ENCODE data around the gene CARD10.
A peak's percentile ranks its signal among the peaks of the same experiment; 100 is the strongest.
"Not testable (repeated sequence)": the region's sequence is repeated elsewhere in the genome, so short reads cannot be mapped to it uniquely, and the experiment has no call there.

Gene CARD10

DNA sequence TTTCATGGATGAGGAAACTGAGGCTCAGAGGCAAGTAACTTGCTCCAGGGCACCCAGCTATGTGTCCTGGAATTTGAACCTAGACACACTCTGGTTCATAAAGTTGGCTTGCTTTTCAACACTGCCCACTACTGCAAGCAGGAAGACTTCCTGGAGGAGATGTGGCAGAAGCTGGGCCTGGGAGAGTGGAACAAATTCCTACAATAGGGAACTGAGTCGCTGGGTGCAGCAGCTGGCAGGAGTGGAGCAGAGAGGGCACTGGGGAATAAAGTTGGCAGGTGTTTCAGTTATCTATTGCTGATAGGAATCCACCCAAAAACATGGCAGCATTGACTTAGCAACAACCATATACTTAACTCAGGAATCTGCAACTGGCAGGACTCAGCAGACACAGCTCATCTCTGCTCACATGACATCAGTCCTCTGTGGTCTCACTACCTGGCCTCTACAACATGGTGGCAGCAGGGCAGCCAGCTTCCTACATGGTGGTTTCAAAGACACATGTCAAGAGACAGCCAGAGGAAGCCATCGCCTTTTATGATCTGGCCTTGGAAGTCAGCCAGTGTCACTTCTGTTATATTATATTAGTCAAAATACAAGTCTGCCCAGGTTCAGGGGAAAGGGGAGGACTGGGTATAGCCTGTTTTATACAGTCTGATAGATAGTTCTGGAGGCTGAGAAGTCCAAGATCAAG is 10.6 kb upstream of the CARD10 start:
- peaks cover 1% of the 10 kb centered on the region for H3K36me3 Mint-ChIP-seq (ENCODE audit: insufficient read depth)
- ATAC-seq (replicated peaks; ENCODE audit: extremely low read depth, poor library complexity, severe bottlenecking) (no peak), DNase-seq (ENCODE audit: low spot score in 2 of 2) (no peak)
- no peaks in the 10 kb centered on the region for H3K9me3 Mint-ChIP-seq
- peaks cover 21% of the 10 kb centered on the region for H3K27me3 Mint-ChIP-seq
- no peak overlapping the region for H3K27ac Mint-ChIP-seq (ENCODE audit: low read depth)
- no peak overlapping the region for H3K4me3 Mint-ChIP-seq
- H3K4me1 Mint-ChIP-seq, result no peaks in the 10 kb centered on the region

DNA sequence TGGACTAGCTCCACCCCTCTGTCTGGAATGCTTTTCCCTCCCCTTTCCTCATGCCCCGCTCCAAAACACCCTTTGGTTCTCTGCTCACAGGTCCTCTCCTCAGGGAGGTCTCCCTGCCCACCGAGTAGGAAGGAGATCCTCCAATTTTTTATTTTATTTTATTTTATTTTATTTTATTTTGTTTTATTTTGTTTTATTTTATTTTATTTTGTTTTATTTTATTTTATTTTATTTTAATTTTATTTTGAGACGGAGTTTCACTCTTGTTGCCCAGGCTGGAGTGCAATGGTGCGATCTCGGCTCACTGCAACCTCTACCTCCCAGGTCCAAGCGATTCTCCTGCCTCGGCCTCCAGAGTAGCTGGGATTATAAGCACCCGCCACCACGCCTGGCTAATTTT is 8.7 kb upstream of the CARD10 start:
- H3K9me3 Mint-ChIP-seq; H3K4me1 Mint-ChIP-seq; DNase-seq (ENCODE audit: low spot score in 2 of 2); H3K36me3 Mint-ChIP-seq (ENCODE audit: insufficient read depth); H3K4me3 Mint-ChIP-seq; ATAC-seq (replicated peaks; ENCODE audit: extremely low read depth, poor library complexity, severe bottlenecking); H3K27ac Mint-ChIP-seq (ENCODE audit: low read depth): not testable (repeated sequence)
- peaks cover 36% of the 10 kb centered on the region for H3K27me3 Mint-ChIP-seq

DNA sequence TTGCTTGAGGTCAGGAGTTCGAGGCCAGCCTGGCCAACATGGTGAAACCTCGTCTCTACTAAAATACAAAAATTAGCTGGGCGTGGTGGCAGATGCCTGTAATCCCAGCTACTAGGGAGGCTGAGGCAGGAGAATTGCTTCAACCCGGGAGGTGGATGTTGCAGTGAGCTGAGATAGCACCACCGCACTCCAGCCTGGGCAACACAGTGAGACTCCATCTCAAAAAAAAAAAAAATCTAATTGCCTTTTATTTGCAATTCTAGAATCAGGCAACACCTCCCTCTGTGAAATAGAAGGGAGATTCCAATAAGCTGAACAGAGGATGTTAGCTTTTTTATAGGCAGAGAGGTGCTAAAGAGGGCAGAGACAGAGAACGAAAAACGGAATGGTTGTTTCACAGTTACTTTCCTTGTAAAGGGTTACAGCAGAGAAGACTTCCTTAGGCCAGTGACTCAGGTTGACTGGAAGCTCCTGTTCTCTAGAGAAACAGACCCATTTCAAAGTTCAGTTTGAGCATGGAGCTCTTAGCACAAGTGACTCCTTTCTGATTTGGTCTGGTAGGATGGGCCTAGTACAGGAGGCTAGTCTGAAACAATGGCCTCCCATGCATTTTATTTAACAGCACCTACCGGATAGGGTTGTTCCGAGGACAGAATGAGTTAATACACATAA is 8.0 kb upstream of the CARD10 start:
- not testable (repeated sequence) for H3K9me3 Mint-ChIP-seq; ATAC-seq (replicated peaks; ENCODE audit: extremely low read depth, poor library complexity, severe bottlenecking); DNase-seq (ENCODE audit: low spot score in 2 of 2); H3K4me3 Mint-ChIP-seq; H3K4me1 Mint-ChIP-seq; H3K36me3 Mint-ChIP-seq (ENCODE audit: insufficient read depth); H3K27ac Mint-ChIP-seq (ENCODE audit: low read depth)
- peaks cover 43% of the 10 kb centered on the region for H3K27me3 Mint-ChIP-seq

DNA sequence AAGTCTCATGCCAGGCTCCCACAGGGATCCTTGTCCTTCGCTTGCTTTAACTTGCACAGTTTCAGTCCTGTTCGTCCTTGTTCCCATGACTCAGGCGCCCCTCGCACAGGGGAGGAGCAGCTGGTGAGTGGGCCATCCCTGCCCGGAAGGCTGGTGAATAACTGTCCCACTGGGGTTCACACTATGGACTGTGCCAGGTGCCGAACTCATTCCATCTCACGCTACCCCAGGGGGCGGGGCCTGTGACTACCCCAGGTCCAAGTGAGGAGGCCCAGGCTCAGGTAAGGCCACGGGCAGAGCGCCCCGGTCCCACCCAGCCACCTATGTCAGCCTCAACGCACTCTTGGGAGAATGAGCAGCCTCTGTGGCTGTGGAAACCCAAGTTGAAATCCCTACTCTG is 7.2 kb upstream of the CARD10 start:
- Mint-ChIP-seq H3K9me3 (no peaks in the 10 kb centered on the region), H3K36me3 (ENCODE audit: insufficient read depth) (no peaks in the 10 kb centered on the region), H3K27me3 (peaks cover 47% of the 10 kb centered on the region), H3K4me1 (no peaks in the 10 kb centered on the region), H3K27ac (ENCODE audit: low read depth) (no peak overlapping the region), H3K4me3 (no peak overlapping the region)
- ATAC-seq (replicated peaks; ENCODE audit: extremely low read depth, poor library complexity, severe bottlenecking), result no peak
- DNase-seq (ENCODE audit: low spot score in 2 of 2), result no peak

DNA sequence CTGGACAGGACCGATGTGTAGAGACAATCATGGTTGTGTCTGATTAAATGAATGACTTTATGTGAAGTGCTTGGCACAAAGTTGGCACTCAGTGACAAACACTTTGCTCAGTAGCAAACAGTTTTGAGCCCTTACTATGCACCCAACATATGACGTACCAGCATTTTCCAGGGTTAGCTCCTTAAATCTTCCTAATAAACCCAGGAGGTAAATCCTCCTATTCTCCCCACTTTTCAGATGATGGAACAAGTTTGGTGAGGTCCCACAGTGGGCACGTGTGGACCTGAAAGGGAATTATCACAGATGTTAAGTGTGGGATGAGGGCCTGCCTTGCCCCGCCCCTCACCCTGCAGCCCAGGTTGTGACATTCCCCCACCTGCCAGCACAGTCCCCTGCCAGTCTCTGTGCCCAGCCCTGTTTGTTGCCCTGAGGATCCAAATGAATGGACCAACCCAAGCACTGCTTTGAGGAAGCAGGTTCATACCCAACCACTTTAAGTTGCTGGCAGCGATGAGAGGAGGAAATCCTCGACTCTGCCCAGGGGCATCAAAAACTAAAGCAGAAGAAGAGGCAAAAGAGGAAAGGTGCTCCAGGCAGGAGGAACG is 6.6 kb upstream of the CARD10 start:
- Mint-ChIP-seq H3K27me3 (peaks cover 47% of the 10 kb centered on the region), H3K27ac (ENCODE audit: low read depth) (no peak overlapping the region), H3K36me3 (ENCODE audit: insufficient read depth) (no peaks in the 10 kb centered on the region), H3K4me3 (no peak overlapping the region), H3K9me3 (no peaks in the 10 kb centered on the region), H3K4me1 (no peaks in the 10 kb centered on the region)
- ATAC-seq (replicated peaks; ENCODE audit: extremely low read depth, poor library complexity, severe bottlenecking), result no peak
- DNase-seq (ENCODE audit: low spot score in 2 of 2), result no peak

DNA sequence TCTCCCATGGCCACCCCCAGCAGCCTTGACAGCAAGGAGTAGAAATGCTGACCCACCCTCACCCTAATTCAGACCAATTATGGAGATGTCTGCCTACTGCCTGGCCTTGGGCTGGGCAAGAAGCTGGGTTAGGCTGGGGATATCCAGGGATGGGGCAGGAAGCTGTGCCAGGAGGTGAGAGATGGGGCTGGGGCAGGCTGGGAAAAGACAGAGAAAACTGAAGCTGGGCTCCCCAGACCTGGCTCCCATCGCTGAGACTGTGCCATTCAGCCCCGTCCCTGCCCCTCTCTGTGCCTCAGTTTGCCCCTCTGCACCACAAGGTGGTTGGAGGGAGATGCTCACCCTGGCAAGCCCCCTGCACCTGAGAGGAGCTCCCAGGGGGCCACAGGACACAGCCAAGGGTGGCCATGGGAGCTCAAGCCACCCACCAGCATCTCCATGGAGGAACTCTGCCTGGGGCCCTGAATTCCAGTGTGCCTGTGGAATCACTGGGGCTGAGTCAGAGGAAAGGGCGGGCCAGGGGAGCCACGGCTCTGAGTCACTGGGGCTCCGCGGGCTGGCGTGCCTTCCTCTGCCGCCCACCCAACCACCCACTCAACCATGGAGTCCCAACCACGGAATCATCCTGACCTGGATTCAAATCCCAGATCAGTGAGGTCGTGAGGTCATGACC is 6.0 kb upstream of the CARD10 start:
- Mint-ChIP-seq H3K4me1 (no peaks in the 10 kb centered on the region), H3K36me3 (ENCODE audit: insufficient read depth) (no peaks in the 10 kb centered on the region), H3K4me3 (no peak overlapping the region), H3K27me3 (peaks cover 48% of the 10 kb centered on the region), H3K27ac (ENCODE audit: low read depth) (no peak overlapping the region), H3K9me3 (no peaks in the 10 kb centered on the region)
- ATAC-seq (replicated peaks; ENCODE audit: extremely low read depth, poor library complexity, severe bottlenecking) (no peak), DNase-seq (ENCODE audit: low spot score in 2 of 2) (no peak)

DNA sequence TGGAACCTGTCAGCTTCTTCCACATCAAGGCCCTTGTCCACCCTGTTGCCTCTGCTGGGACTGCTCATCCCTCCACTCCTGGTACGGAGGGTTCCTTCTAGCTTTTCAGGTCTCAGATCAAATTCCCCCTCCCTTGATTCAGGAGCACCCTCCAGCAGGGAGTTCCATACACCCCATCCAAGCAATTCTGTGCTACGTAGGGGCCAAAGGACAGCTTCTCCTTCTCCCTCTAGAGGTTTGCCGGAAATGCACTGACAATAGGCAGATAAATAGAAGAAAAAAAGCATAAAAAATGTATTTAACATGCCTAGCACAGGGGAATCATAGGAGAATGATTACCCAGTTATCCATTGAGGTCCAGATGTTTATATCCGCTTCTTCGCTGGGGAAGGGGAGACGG is 3.3 kb upstream of the CARD10 start:
- Mint-ChIP-seq H3K4me1 (peaks cover 6% of the 10 kb centered on the region), H3K27ac (ENCODE audit: low read depth) (no peak overlapping the region), H3K27me3 (peaks cover 47% of the 10 kb centered on the region), H3K9me3 (no peaks in the 10 kb centered on the region), H3K4me3 (no peak overlapping the region), H3K36me3 (ENCODE audit: insufficient read depth) (no peaks in the 10 kb centered on the region)
- ATAC-seq (replicated peaks; ENCODE audit: extremely low read depth, poor library complexity, severe bottlenecking), result no peak
- DNase-seq (ENCODE audit: low spot score in 2 of 2), result no peak

DNA sequence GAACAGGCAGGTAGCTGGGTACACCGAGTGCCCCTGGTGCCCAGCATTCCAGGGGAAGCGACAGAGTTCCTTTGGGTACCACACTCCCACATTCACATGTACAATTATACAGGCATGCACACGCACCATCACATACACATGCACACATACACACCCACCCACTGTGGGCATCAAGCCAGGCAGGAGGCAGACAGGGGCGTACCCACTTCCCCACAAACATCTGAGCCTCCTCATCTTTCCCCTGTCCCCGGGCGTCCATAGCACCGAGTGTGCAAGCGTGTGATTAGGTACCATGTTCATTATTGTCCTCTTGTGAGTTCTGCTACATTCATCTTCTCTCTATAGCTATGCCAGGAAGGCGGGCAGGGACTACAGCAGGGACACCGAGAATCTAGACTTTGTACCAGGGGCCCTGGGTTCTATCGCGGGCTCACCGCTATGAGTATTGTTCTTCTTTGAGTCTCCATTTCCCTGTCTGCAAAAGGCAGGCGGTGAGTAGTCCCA is 2.1 kb upstream of the CARD10 start:
- H3K4me3 Mint-ChIP-seq, result no peak overlapping the region

DNA sequence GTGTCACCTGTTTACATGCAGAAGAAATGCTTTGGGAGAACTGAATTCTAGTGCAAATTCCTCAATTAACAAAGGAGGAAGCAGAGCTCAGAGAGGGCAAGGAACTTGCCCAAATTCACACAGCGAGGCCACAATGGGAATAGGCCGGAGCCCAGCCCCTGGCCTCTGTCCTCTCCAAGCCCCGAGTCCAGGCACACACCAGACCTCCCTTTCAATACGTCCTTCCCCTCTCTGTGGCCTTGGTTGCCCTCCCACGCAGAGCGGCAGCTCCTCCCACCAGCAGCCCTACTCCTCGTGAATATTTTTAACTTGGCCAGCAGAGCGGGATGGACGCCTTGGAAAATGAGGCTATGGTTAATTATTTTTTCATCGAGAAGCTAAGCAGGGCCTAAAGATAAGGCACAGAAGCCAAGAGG is 1.6 kb upstream of the CARD10 start:
- Mint-ChIP-seq H3K27ac (ENCODE audit: low read depth) (no peak overlapping the region), H3K9me3 (no peaks in the 10 kb centered on the region), H3K36me3 (ENCODE audit: insufficient read depth) (no peaks in the 10 kb centered on the region), H3K27me3 (peaks cover 47% of the 10 kb centered on the region), H3K4me3 (no peak overlapping the region), H3K4me1 (peaks cover 6% of the 10 kb centered on the region)
- ATAC-seq (replicated peaks; ENCODE audit: extremely low read depth, poor library complexity, severe bottlenecking) (no peak), DNase-seq (ENCODE audit: low spot score in 2 of 2) (no peak)

More for the DNA sequence above, 2.1 kb upstream of the CARD10 start:
- DNase-seq (ENCODE audit: low spot score in 2 of 2) (no peak), ATAC-seq (replicated peaks; ENCODE audit: extremely low read depth, poor library complexity, severe bottlenecking) (no peak)
- peaks cover 6% of the 10 kb centered on the region for H3K4me1 Mint-ChIP-seq
- no peak overlapping the region for H3K27ac Mint-ChIP-seq (ENCODE audit: low read depth)
- peaks cover 47% of the 10 kb centered on the region for H3K27me3 Mint-ChIP-seq
- no peaks in the 10 kb centered on the region for H3K36me3 Mint-ChIP-seq (ENCODE audit: insufficient read depth)
- H3K9me3 Mint-ChIP-seq, result no peaks in the 10 kb centered on the region

DNA sequence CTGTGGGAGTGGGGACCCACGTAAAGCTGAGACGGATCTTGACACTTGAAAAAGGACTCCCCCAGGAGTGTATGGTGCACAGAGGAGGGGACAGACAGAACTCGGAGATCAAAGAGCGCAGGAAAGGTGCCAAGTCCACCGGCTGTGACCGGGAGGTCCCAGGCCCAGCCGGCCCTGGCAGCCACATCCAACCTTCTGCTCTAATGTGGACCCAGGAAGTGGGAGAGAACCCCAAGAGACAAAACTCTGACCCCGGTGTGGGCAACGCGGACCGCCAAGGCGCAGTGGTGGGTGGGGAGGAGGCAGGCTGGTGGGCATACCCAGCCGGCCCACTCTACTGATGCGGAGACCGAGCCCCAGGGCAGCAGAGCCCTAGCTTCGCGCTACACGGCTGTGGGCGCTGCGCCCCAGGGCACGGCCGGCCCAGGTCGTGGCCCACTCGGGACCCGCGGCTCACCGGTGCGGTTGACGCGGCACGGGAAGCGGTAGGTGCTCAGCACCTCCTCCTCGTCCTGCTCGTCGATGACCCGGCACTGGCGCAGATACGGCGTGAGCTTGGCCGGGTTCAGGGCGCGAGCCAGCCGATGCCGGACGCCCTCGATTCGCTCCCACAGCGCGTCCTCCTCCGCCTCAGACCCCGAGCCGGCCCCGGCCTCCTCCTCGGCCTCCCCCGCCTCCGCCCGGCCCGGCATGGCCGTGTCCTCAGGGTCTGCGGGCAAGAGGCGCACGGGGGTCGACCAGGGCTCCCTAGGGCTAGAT is 527 bp downstream of the CARD10 start:
- Mint-ChIP-seq H3K27ac (ENCODE audit: low read depth) (no peak overlapping the region), H3K36me3 (ENCODE audit: insufficient read depth) (no peaks in the 10 kb centered on the region), H3K4me3 (peak overlapping the region; percentile 71), H3K27me3 (peaks cover 39% of the 10 kb centered on the region), H3K9me3 (no peaks in the 10 kb centered on the region), H3K4me1 (peaks cover 6% of the 10 kb centered on the region)
- no peak for ATAC-seq (replicated peaks; ENCODE audit: extremely low read depth, poor library complexity, severe bottlenecking)
- DNase-seq (ENCODE audit: low spot score in 2 of 2), result no peak

DNA sequence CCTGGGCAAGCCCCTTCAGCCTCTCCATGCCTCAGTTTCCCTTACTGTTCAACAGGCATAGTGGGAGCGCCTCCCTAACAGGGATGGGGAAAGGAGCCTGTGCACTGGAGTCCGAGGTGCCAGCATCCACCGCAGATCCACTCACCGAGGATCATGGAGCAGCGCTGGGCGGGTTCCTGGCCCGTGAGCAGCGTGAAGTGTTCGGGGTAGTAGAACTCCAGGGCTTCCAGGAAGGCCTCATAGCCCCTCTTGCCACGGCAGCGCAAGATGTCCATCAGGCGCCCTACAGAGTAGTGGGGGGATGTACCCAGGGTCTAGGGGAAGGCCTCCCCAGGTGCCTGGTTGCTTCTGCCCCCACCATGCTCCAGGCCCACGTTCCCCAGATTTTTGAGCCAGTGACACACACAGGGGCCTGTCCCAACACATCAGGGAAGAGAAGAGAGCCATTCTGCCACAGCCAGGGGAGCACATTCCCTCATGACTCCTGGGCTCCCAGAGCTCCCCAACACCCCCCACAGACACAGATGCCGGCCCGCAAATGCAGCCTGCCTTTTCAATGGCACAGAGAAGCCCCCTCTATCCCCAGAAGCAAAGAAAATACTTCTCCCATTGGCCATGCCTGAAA is 1.3 kb downstream of the CARD10 start:
- DNase-seq (ENCODE audit: low spot score in 2 of 2) (no peak), ATAC-seq (replicated peaks; ENCODE audit: extremely low read depth, poor library complexity, severe bottlenecking) (no peak)
- peaks cover 32% of the 10 kb centered on the region for H3K27me3 Mint-ChIP-seq
- H3K9me3 Mint-ChIP-seq, result no peaks in the 10 kb centered on the region
- H3K27ac Mint-ChIP-seq (ENCODE audit: low read depth), result no peak overlapping the region
- peaks cover 6% of the 10 kb centered on the region for H3K4me1 Mint-ChIP-seq
- peak overlapping the region; percentile 71 for H3K4me3 Mint-ChIP-seq
- no peaks in the 10 kb centered on the region for H3K36me3 Mint-ChIP-seq (ENCODE audit: insufficient read depth)

DNA sequence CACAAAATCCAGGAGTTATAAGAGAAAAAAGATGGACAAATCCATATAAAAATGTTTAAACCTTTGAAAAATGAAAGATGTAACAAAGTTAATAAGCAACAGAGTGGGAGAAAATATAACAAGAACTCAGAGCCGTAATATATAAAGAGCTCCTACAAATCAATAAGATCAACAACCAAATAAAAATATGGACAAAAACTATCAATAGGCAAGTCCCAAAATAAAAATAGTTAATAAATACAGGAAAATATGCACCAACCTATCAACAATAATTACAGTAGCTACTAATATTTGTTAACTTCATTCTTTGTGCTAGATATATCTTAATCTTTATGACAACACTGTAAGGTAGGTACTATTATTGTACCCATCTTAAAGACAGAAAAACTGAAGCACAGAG is 2.8 kb downstream of the CARD10 start:
- Mint-ChIP-seq H3K9me3 (no peaks in the 10 kb centered on the region), H3K36me3 (ENCODE audit: insufficient read depth) (no peaks in the 10 kb centered on the region), H3K27ac (ENCODE audit: low read depth) (no peak overlapping the region), H3K27me3 (peaks cover 17% of the 10 kb centered on the region), H3K4me1 (peaks cover 6% of the 10 kb centered on the region), H3K4me3 (no peak overlapping the region)
- ATAC-seq (replicated peaks; ENCODE audit: extremely low read depth, poor library complexity, severe bottlenecking), result no peak
- DNase-seq (ENCODE audit: low spot score in 2 of 2), result no peak
